Fibroblast of the conjunctiva (primary cell): ENCODE data around the gene NT5DC2.
"Not testable (repeated sequence)": the region's sequence is repeated elsewhere in the genome, so short reads cannot be mapped to it uniquely, and the experiment has no call there.

Experiments used
- DNase-seq: peaks from one replicate; pipeline ENCODE4 v3.0.0-alpha.2; 2010; ENCODE audit warnings: low read depth

Gene NT5DC2

GRCh38 chr3:52537165-52537620, 3.5 kb upstream of the NT5DC2 start:
- no peak for DNase-seq

- DNase-seq, result peak; percentile 97
These were observed 2.9 kb upstream of the NT5DC2 start, which contains the start of gene UQCC5 for GRCh38 chr3:52536369-52537164. TSS of gene UQCC5 (plus strand) at chr3:52536605. CDS start at chr3:52536756, 151 bp downstream.

DNA sequence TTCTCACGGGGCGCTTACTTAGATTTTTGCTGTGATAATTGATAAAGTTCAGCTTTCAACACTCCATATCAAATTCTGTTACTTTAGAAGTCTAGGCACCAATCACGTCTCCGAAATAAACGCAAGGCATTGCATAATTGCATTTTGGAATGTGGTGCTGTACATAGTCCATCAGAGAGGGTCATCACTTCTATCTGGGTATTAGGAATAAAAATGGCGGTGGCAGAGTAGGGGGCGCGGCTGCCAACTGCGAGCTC, 2.4 kb upstream of the NT5DC2 start:
- DNase-seq, result no peak

- DNase-seq, result no peak
These were observed 1.9 kb upstream of the NT5DC2 start for GRCh38 chr3:52535411-52536111.

GRCh38 chr3:52534281-52535183, 875 bp upstream of the NT5DC2 start:
- no peak for DNase-seq

GRCh38 chr3:52532838-52533622, 627 bp downstream of the NT5DC2 start:
- DNase-seq, result no peak

DNA sequence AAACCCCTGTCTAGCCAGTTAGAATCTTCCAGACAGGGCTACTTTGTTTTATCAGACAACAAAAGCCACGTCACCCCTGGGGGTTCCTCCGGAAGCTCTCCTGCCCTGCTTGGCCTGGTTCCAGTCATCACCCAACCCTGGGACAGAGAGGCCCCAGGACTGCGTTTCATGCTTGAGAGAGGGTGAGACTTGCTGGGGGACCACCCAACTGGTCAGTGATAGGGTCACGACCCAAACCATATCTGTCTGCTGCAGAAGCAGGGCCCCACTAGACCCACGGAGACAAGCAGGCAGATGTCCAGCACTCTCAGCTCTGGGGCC, 1.2 kb downstream of the NT5DC2 start:
- no peak for DNase-seq

DNA sequence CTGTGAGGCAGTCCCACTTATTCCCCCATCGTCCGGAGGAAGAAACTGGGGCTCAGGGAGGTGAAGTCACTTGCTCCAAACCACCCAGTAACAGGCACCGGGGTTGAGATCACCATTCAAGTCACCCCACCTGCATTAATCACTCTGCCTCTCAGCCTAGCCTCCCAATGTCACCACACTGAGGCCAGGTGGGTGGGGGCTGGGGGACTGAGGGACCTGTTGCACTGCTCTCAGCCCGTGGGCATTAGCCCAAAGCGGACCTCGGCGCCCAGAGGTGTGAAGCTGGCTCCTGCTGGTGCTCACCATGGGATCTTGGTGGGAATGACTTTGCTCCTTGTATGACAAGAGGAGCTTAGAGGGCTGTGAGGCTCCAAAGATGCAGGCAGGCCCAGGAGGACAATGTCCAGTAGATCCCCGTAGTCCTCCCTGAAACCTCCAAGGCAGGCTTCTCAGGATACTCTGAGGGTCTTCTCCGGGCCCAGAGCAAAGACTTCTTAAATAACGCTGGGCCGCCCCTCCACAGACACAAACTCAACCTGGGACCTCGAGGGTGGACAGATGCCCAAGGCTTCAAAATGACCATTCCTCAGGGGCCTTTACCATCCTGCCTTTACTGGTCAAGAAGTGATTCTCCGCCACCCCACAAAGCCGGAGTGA, 1.7 kb downstream of the NT5DC2 start:
- DNase-seq, result no peak

- DNase-seq, result no peak
These were observed 2.5 kb downstream of the NT5DC2 start for GRCh38 chr3:52530918-52531826.

GRCh38 chr3:52529376-52530333, 4.0 kb downstream of the NT5DC2 start:
- no peak for DNase-seq

DNA sequence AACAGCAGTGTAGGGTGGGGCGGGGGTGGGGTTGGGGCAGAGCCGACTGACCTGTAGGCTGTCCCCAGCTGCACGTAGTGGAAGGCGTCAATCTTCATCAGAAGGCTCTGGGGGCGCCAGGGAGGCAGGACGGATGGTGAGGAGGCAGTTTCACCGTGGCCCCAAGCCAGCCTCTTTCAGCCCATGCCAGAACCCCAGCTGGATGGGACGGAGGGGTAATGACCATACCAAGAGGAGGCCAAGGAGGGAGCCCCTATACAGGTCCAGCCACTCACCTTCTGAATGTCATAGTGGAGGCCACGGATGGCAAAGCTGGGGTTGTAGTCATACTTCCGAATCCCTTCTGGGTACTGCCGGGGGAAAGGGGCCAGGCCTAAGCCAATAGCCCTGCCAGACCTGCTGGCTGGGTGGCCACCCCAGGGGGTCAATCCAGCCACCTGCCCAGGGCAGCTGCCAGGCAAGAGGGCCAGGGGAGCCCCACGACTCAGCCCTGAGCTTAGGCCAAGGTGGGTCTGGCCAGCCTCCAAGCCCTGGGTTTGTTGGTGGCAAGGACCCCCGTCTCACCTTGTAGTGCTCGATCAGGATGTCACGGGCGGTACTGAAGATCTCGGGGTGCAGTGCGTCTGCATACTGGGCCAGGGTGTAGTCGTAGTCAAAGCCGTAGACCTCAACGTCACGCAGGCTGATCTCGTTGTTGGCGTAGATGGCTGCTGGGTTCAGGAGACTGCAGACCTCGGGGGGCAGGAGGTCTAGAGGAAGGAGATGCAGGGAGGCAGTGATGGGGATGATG, 4.9 kb downstream of the NT5DC2 start:
- DNase-seq, result no peak

DNA sequence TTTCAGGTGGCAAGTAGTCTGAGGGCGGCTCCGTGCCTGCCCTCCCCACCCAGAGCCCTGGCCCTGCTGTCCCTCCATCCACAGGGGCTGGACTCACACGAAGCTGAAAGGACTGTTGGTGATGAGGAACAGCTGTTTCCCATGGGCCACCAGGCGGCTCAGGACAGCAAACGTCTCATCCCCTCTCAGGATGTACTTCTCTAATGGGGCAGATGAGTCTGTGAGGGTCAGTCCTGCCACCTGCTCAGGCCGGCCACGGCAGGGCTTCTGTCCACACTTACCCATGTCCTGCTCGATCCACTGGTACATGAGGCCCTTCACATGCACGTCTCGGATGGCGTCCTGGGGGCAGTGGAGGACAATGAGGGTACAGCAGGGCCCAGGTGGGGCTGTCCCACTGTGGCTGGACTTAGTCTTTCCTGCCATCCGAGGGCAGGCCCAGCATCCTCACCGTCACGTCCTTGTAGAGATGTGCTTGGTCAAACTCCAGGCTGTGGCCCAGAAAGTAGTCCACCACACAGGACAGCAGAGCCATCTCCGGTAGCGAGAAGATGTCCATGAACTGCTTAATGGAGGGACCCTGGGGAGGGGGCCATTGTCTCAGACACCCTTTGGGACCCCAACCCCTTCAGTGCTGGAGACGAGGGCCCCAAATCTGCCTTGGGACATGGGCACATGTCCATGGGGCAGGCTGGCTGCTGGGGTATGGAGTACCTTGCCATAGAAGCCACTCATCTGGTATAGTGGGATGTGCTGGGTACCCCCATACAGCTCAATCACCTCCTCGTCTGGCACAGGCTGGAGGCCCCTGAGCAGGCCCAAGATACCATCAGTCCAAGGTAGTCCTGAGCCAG, 5.7 kb downstream of the NT5DC2 start:
- DNase-seq, result no peak

- no peak for DNase-seq
These were observed 6.5 kb downstream of the NT5DC2 start for GRCh38 chr3:52527039-52527731.

DNA sequence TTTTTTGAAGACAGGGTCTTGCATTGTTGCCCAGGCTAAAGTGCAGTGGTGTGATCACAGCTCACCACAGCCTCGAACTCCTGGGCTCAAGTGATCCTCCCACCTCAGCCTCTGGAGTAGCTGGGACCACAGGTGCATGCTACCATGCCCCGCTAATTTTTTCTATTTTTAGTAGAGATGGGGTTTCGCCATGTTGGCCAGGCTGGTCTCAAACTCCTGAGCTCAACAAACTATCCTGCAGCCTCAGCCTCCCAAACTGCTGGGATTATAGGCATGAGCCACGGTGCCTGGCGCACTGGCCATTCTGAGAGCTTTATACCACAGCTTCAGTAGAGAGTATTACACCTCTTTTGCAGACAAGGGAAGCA, 7.0 kb downstream of the NT5DC2 start:
- not testable (repeated sequence) for DNase-seq

DNA sequence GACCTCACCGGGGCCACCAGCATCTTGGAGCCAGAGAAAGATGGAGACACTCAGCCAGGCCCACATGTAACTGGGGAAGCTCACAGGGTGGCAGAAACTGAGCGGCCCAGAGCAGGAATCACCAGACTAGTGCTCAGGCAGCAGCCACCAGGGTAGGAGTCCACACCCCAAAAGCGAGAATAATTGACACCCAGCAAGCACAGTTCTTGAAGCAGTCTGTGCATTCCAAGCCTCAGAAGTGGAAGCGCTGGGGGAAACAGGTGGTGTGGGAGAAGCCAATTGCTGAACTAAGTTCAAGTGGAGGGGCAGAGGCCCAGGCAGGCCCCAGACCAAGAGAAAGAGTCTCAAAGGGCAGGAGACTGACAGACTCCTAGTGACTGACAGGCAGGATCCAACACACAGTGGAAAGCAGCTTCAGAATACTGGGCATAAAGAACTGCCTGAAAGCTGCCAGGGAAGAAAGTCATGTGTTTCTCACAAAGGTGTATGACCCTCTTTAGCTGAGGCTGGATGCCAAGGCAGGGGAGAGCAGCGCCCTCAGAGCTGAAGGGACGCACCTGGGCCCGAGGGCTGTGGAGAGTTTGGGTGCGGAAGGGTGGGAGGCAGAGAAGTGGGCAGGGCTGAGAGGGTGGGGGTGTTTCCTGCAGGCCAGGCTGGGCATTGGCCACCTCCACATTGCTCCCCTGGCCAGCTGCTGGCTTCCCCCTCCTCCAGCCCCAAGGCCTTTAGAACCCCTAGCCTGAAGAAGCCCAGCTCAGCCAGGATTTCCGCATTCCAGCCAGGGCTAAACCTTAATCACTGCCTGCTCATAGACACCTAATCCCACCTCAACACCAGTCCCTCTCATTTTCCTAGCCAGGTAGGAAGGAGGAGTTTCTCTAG, 7.7 kb downstream of the NT5DC2 start:
- no peak for DNase-seq
